Psoas muscle (tissue), 8 donors: ENCODE data around the gene KRT14. TPM values are rescaled to one million over a fixed set of nuclear protein-coding genes. Genes with fewer than 3 reads are reported as not detected.
"Not testable (repeated sequence)": the region's sequence is repeated elsewhere in the genome, so short reads cannot be mapped to it uniquely, and the experiment has no call there.

Source experiments
- ATAC-seq, 4 donors: fragments of 200-7000 bp; cut with Tn5 transposase; one replicate each; pipeline ENCODE4 v1.9.1; 2020; ENCODE audit warnings: moderate library complexity in 3 of 4, mild to moderate bottlenecking in 2 of 4
- DNase-seq, 2 donors: peaks; one replicate each; pipeline ENCODE4 v3.0.0-alpha.2; 2020
- H3K27ac ChIP-seq: fragments of 200-600 bp; one replicate; pipeline ENCODE4 v1.8.0; 2022
- H3K27me3 ChIP-seq, 3 donors: fragments of 200-600 bp in 1 of 3; one replicate each; pipeline versions ENCODE4 v1.6.1 to v1.8.0; 2013 to 2022; ENCODE audit warnings: low read length in 2 of 3, mild to moderate bottlenecking in 2 of 3, moderate library complexity in 1 of 3; ENCODE audit not compliant: insufficient read depth in 3 of 3
- H3K36me3 ChIP-seq, 2 donors: fragments of 200-600 bp in 1 of 2; one replicate each; pipeline versions ENCODE4 v1.6.1 to v1.8.0; 2013 to 2022; ENCODE audit warnings: low read depth in 1 of 2, mild to moderate bottlenecking in 1 of 2, moderate library complexity in 1 of 2; ENCODE audit not compliant: insufficient read depth in 1 of 2
- H3K4me1 ChIP-seq: fragments of 200-600 bp; one replicate; pipeline ENCODE4 v1.8.0; 2022
- H3K4me3 ChIP-seq: fragments of 200-600 bp; one replicate; pipeline ENCODE4 v1.8.0; 2022; ENCODE audit warnings: mild to moderate bottlenecking
- H3K9me3 ChIP-seq: fragments of 200-600 bp; one replicate; pipeline ENCODE4 v1.8.0; 2022
- CTCF ChIP-seq: fragments of 200-600 bp; IDR thresholded peaks from one replicate; pipeline ENCODE4 v1.8.0; 2022; ENCODE audit warnings: antibody characterized with exemption
- whole genome bisulfite sequencing, 3 donors: extraction: QIAGEN DNeasy Blood & Tissue Kit; methylation state at CpG; one replicate each; pipeline versions ENCODE4 v1.1.6 to v1.1.7; 2013; 5-methylcytosine and 5-hydroxymethylcytosine counted together
- intact Hi-C, 2 donors: fragments of 100-400 bp; cut with DNase I; formaldehyde crosslinking; loops; one replicate each; pipeline versions ENCODE4 v1.11.0 to v1.14.2; 2022
- polyA plus RNA-seq, 3 donors: library from polyadenylated mRNA; stranded (reverse); fragments of 200-250 nt; gene quantifications; one replicate each; pipeline ENCODE4 v1.2.3, GENCODE V29; 2013
- total RNA-seq, 4 donors: library from RNA; stranded (reverse); fragmentation: NEBNext Ultra II Directional in 2 of 4; extraction: Animal tissue kit (Norgen Biotek cat#: 25700) in 2 of 4; gene quantifications; one replicate each; pipeline versions ENCODE4 v1.2.1 to v1.2.4, GENCODE V29; 2021 to 2023
- donor health status: healthy with polysubstance abuse.
- donor health status: DM: no; HTN: no; CAD: no; lungs with moderate emphysema.
- donor health status: Bipolar disorder and iron deficiency.
- donor health status: healthy.
- donor health status: DM: yes; HTN: yes; CAD: no.
- donor health status: DM: no; HTN: no; CAD: no.
- donor health status: DM: no; HTN: no; CAD: no.
- donor health status: DM: yes; HTN: yes; CAD: no.

Gene KRT14
- total and polyA plus RNA-seq, 7 donors = 0.03 to 0.54 (median 0.17) TPM; not detected in 2

GRCh38 chr17:41613277-41614082, 26.8 kb upstream of the KRT14 start:
- no peak for ATAC-seq
- TF ChIP-seq CTCF = no peak
- DNase-seq = no peak
- 77 to 86% (median 84%) methylated on average over 11 of the region's 11 CpGs for WGBS, 3 donors
- intact Hi-C loops = no loop called here
- Histone ChIP-seq H3K27me3 (peaks cover 0 to 1% (median 0%) of the 10 kb centered on the region in 3 donors), H3K27ac (no peak overlapping the region), H3K4me1 (no peaks in the 10 kb centered on the region), H3K4me3 (no peak overlapping the region), H3K36me3 (no peaks in the 10 kb centered on the region), H3K9me3 (no peaks in the 10 kb centered on the region)

GRCh38 chr17:41612376-41613160, 25.9 kb upstream of the KRT14 start, which contains the start of gene KRT16:
Gene KRT16 (minus strand): TSS chr17:41612767. CDS start chr17:41612688, 79 bp downstream.
- H3K27ac ChIP-seq, H3K4me3 ChIP-seq, H3K27me3 ChIP-seq, H3K4me1 ChIP-seq, H3K9me3 ChIP-seq, H3K36me3 ChIP-seq, intact Hi-C loops: not testable (repeated sequence)
- WGBS, 3 donors = 60 to 68% (median 67%) methylated on average over 23 to 31 of the region's 31 CpGs
- ATAC-seq = peak in 2 of 4 donors; percentile 72 to 76
- DNase-seq = peak in 1 of 2 donors; percentile 30

GRCh38 chr17:41610965-41611640, 24.4 kb upstream of the KRT14 start:
- no peak for DNase-seq
- intact Hi-C loops = no loop called here
- Histone ChIP-seq H3K4me1 (no peaks in the 10 kb centered on the region), H3K4me3 (no peak overlapping the region), H3K27me3 (peaks cover 0 to 3% (median 0%) of the 10 kb centered on the region in 3 donors), H3K36me3 (no peaks in the 10 kb centered on the region), H3K9me3 (peaks cover 12% of the 10 kb centered on the region), H3K27ac (no peak overlapping the region)
- TF ChIP-seq CTCF = no peak
- no peak for ATAC-seq
- 83 to 89% (median 87%) methylated on average over 25 of the region's 25 CpGs for WGBS, 3 donors

- H3K9me3 ChIP-seq = peaks cover 14% of the 10 kb centered on the region
- intact Hi-C loops, ATAC-seq, H3K4me3 ChIP-seq, DNase-seq, H3K36me3 ChIP-seq, H3K4me1 ChIP-seq, H3K27ac ChIP-seq, H3K27me3 ChIP-seq: not testable (repeated sequence)
- 8 to 15% (median 14%) methylated on average over 10 of the region's 10 CpGs for WGBS, 3 donors
Observed at GRCh38 chr17:41610061-41610517, 23.4 kb upstream of the KRT14 start.

GRCh38 chr17:41606930-41607329, 20.2 kb upstream of the KRT14 start:
- 63 to 90% (median 71%) methylated on average over 4 of the region's 4 CpGs for WGBS, 3 donors

More at GRCh38 chr17:41606930-41607329, 20.2 kb upstream of the KRT14 start:
- H3K27ac ChIP-seq, H3K4me1 ChIP-seq, H3K36me3 ChIP-seq, intact Hi-C loops, ATAC-seq, H3K27me3 ChIP-seq, H3K4me3 ChIP-seq, DNase-seq: not testable (repeated sequence)
- peaks cover 14% of the 10 kb centered on the region for H3K9me3 ChIP-seq
